Measurements from ENCODE around the gene B4GALT3. TPM values are rescaled to one million over a fixed set of nuclear protein-coding genes. Genes with fewer than 3 reads are reported as not detected.

The B4GALT3 gene
- total RNA-seq, 1 experiment from 2014 or later = 31.8 TPM

DNA sequence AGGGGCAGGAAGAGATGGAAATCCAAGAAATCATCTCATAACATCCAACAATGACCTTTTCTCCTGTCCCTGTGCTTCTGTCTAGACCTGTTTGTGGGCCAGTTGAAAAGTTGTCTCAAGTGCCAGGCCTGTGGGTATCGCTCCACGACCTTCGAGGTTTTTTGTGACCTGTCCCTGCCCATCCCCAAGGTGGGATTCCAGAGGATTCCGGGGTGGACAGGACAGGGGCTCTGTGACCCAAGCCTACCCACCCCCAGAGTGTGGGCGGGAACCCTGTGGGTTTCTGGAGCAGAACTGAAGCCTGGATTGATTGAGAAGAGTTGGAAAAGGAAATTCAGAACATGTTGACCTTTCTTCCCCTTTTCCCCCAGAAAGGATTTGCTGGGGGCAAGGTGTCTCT, 13.5 kb downstream of the B4GALT3 start:
- no peak for DNase-seq (ENCODE audit: low read depth)

DNA sequence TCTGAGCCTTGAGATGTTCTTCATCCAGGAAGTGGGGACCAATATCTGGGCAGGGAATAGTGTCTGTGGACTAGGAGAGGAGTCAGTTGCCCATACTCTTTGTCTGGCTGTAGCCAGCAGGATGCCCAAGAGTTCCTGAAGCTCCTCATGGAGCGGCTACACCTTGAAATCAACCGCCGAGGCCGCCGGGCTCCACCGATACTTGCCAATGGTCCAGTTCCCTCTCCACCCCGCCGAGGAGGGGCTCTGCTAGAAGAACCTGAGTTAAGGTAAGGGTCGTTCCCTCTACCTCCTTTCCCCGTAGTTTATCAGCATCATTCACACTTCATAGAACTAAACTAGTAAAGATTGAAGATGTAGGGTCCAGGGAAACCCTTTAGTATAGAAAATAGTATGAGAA, 14.5 kb downstream of the B4GALT3 start:
- no peak for DNase-seq (ENCODE audit: low read depth)

DNA sequence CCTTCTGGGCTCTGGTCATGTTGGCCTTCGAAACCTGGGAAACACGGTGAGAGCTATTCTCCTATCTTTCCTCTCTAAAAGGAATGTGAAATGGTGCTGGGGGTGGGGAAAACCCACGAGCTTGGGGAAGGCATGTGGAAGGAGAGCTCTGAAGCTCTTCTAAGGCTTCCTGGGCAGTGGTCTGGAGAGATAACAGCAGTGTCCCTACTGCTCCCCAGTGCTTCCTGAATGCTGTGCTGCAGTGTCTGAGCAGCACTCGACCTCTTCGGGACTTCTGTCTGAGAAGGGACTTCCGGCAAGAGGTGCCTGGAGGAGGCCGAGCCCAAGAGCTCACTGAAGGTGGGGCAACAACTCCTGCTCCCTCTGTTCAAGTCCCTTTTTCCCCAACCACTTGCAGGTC, 15.3 kb downstream of the B4GALT3 start:
- DNase-seq (ENCODE audit: low read depth) = no peak

DNA sequence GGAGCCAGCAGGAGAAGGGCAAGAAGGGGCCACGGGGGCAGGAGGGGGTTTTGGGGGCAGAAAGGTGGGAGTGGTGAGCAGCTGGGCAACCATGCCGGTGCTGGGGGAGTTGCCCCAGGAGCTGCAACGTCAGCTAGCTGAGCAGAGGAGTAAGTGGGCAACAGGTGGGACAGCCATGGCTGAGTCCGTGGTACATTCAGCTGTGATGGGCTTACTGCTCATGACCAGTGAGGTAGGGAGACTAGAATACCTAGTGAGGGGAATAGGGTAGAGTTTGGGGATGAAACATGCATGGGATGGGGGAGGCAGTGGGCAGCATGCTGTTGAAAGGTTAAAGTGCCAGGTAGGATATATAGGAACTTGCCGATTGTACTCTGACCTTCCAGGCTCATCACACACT, 15.7 kb downstream of the B4GALT3 start:
- no peak for DNase-seq (ENCODE audit: low read depth)

DNA sequence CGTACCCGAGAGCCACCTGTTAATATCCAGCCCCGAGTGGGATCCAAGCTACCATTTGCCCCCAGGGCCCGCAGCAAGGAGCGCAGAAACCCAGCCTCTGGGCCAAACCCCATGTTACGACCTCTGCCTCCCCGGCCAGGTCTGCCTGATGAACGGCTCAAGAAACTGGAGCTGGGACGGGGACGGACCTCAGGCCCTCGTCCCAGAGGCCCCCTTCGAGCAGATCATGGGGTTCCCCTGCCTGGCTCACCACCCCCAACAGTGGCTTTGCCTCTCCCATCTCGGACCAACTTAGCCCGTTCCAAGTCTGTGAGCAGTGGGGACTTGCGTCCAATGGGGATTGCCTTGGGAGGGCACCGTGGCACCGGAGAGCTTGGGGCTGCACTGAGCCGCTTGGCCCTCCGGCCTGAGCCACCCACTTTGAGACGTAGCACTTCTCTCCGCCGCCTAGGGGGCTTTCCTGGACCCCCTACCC, 16.6 kb downstream of the B4GALT3 start:
- DNase-seq (ENCODE audit: low read depth) = no peak

DNA sequence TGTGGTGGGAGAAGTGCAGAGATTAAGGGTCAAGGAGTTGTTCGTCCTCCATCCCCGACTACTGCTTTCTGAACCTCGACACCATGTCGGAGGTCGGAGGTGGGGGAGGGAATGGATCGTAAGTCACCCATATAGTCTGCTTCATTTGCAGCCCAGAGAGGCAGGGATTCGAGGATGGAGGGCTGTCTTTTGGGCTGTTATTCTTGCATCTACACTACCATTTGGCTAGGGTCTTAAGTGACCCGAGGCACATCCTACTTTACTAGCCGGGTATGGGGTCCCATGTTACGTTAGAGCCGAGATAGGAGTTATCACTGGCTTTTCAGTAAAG, 17.4 kb downstream of the B4GALT3 start:
- DNase-seq (ENCODE audit: low read depth) = no peak

DNA sequence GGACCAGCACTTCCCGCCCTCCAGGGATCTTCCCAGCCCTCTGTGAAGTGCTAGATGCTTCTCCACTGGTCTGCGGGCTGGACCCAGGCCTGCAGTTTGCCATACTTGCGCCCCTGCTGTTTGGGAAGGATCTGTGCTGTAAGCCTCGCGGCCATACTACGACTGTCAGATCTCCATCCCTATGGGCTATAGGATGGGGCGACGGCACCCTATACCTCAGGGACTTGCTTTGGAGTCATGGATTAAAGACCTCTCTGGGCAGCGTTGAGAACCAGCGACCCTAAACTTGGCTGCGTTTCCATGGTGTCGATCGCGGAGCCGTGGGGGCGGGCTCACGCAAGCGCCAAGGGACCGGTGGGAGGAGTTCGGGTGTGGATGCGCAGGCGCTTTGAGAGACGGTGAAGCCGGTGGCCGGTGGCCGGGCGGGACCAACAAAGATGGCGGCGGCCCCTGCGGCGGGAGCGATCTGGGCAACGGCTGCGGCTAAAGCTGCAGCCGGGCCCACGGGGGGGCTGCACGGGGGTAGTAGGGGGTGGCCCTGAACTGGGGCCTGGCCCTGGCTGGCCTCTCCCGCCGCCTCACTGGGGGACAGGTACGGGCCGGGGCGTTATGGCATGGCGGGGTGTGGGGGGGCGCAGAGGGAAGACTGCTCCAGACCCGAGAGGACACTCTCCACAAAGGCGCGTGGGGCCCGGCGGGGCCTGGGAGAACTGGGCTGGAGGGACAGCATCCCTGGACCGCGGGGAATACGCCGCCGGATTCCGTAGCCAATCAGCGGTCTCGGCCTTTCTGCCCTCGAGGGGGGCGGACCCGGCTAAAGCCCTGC, 18.0 kb downstream of the B4GALT3 start, which contains the start of gene USP21:
Gene USP21 (plus strand): TSS at position 414 of the 826 bp plus-strand sequence. CDS start 1,141 bp downstream, outside the sequence.
- DNase-seq (ENCODE audit: low read depth) = peak; percentile 94

DNA sequence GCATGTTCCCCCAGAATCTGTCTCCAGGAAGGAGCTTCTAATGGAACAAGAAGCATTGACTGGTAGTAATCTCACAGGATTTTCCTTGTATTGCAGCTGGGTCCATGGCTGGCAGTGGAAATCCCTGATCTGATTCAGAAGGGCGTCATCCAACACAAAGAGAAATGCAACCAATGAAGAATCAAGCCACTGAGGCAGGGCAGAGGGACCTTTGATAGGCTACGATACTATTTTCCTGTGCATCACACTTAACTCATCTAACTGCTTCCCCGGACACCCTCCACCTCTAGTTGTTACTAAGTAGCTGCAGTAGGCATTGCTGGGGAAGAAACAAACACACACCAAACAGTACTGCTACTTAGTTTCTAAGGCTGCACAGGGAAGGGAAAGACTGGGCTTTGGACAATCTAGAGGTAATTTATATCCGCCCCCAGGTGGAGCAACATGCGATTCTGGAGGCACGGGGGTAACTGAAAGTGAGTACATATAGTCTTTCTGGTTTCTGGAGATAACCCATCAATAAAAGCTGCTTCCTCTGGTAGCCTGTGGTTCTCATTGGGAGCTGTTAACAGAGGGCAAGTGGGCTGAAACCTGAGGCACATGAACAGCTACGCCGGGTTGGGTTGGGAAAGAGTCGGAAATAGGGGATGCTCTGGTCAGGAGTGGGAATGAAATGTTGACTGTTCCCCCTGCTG, 18.8 kb downstream of the B4GALT3 start:
- DNase-seq (ENCODE audit: low read depth) = no peak

DNA sequence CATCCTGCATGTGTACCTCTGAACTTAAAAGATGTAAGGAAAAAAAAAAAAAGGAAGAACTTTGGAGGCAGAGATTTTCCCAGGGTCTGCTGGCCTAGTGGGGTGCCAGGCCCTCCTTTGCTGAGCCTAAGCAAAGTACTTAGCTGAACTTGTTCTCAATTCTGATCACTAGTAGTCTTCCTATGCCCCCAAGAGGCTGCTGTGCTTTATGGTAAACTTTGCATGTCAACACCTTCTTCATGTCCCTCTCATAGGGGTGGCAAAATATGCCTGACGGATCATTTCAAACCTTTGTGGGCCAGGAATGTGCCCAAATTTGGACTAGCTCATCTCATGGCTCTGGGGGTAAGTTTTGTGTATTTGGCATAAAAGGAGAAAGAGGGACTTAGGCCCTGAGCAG, 19.4 kb downstream of the B4GALT3 start:
- DNase-seq (ENCODE audit: low read depth) = no peak

DNA sequence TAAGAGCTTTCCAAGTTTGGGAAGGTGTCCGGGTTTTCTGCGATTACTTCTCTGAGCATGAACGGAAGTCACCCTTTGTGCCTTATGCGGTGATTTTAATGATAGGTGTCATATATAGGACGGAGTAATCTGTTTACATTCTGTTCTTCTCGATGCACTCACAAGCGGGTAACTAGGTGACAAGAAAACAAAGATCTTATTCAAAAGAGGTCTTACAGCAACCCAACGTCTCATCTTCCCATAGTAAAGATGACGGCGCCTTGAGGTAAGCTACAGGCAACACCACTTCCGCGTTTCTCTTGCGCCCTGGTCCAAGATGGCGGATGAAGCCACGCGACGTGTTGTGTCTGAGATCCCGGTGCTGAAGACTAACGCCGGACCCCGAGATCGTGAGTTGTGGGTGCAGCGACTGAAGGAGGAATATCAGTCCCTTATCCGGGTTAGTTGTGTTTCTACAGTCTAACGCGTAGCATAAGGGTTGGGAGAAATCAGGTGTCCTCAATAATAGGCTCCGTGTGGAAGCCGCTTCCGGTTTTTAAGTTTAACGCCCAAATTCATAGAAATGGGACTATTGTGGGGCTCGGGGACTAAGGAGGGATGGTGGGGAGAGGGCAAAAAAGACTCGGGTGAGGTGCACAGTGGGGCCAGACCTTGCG, 23.5 kb downstream of the B4GALT3 start, which contains the start of gene UFC1:
Gene UFC1 (plus strand): TSS at position 297 of the 656 bp plus-strand sequence. CDS start 20 bp downstream, at position 317.
- DNase-seq (ENCODE audit: low read depth) = peak; percentile 91

DNA sequence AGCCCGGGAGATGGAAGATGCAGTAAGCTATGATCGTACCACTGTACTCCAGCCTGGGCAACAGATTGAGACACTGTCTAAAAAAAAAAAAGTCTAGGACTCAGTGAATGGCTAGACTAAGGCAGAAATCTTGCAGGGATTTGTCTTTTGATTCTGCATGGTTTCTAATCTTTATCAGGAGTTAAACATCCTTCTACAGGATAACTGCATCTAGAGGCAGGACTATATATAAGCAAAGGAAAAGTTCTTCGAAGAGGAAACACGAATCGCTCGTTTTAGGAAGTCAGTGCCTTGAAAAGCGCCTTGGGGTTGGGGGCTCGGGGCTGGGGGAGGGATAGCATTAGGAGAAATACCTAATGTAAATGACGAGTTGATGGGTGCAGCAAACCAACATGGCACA, 24.1 kb downstream of the B4GALT3 start:
- DNase-seq (ENCODE audit: low read depth) = no peak

DNA sequence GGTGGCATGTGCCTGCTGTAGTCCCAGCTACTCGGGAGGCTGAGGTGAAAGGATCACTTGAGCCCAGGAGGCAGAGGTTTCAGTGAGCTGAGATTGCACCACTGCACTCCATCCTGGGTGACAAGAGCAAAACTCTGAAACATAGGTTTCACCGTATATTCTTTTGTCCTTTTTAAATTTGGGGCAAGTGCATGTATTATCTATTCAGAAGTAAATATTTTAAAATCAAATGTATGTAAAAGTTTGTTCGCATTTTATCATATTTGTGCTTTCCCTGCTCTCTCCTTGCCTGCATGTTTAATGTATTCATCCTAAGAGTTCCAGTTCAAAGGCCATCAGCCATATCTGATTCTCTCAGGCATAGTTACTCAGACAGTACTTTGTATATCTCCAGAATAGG, 31.5 kb downstream of the B4GALT3 start:
- DNase-seq (ENCODE audit: low read depth) = no peak

DNA sequence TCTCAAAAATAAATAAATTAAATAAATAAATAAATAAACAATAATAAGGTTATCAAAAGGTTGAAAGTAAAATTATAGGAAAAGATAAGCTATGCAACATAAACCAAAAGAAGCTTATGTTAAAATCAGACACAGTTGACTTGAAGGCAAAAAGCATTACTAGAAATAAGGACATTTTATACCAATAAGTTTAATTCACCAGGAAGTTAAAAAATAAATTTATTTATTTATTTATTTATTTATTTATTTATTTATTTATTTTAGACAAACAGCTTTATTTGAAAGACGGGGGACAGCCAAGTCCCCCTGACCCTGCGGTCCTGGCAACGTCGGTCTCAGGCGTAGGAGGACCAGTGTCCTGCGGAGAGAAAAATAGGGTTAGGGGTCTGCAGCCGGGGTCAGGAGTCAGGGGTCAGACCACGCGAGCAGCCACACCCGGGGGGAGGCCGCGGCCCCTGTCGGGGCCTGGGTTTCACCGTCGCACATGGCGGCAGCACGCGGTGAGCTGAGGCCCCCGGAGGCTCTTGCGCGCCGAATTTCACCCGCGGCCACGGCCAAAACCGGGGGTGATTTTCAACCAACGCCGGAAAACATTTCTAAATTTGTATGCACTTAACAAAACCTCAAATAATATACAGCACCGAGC, 36.4 kb downstream of the B4GALT3 start:
- DNase-seq (ENCODE audit: low read depth) = no peak

DNA sequence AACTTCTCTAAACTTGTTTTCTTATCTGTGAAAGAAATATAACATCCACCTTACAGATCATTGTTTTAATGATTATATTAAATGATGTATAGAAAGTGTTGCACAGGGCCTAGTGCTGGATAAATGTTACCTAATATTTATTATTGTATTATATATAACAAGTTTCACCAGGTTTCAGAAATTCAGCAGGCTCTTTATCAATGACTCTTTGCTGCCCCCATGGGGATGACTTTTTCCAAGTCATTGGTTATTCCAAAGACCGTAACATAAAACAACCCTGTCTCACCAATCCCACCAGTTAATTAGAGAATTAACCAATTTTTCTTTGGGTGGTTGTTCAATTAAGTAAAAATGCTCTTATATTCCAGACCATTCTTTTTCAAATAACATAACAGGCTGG, 37.5 kb downstream of the B4GALT3 start:
- DNase-seq (ENCODE audit: low read depth) = peak; percentile 15

DNA sequence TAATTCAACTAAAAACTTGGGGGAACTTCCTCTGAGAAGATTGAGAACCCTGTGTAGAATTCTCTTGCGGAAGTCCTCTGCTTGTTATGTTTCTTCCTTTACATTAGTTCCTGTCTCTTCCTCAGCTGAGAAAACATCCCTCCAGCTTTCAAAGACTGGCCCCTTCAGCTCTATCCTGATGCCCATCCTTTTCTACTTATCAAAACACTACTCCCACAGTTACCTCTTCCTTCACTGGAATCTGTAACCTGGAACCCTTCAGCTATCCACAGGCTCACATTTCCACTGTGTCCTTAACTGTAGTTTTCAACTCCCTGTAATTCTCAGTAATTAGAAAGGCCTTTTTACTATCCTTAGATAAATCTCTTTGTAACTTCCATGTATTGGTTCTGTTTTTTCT, 38.9 kb downstream of the B4GALT3 start:
- no peak for DNase-seq (ENCODE audit: low read depth)

DNA sequence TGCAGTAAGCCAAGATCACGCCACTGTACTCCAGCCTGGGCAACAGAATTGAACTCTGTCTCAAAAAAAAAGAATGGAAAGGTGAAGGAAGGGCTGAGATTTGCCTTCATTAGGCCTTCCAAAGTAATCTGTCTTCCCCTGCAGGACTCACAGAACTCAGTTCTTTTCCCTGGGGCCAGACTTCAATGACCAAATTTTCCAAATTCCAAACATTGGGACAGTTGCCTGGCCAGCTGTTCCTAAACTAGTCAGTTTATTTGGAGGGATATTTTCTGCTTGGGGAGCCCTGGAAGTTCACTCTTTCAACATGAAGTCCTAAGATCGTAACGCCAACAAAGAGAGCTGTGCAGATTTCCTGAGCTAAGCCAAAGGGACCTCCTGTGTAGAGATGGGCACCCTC, 39.4 kb downstream of the B4GALT3 start:
- no peak for DNase-seq (ENCODE audit: low read depth)

DNA sequence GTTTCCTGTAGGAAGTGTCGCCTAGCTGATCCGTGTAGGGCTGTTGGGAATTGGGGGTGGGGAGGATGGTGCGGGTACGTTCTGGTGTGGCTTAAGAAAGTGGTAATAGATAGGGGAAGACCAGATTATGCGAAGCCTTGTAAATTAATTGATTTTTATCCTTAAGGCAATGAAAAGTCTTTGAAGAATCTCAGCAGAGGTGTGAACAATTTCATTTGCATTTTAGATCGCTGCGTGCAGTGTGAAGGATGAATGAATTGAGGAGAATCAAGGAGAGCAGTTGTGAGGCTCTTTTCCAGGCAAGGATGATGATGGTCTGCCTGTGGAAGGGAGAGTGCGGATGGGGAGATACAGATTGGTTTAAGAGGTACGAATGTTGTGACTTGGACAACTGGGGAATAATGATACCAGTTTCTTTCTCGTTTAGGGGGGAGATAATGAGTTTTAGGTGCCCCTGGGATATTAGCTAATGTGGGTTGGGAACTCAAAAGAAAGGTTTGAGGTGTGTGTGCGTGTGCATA, 44.0 kb downstream of the B4GALT3 start:
- peak; percentile 12 for DNase-seq (ENCODE audit: low read depth)

DNA sequence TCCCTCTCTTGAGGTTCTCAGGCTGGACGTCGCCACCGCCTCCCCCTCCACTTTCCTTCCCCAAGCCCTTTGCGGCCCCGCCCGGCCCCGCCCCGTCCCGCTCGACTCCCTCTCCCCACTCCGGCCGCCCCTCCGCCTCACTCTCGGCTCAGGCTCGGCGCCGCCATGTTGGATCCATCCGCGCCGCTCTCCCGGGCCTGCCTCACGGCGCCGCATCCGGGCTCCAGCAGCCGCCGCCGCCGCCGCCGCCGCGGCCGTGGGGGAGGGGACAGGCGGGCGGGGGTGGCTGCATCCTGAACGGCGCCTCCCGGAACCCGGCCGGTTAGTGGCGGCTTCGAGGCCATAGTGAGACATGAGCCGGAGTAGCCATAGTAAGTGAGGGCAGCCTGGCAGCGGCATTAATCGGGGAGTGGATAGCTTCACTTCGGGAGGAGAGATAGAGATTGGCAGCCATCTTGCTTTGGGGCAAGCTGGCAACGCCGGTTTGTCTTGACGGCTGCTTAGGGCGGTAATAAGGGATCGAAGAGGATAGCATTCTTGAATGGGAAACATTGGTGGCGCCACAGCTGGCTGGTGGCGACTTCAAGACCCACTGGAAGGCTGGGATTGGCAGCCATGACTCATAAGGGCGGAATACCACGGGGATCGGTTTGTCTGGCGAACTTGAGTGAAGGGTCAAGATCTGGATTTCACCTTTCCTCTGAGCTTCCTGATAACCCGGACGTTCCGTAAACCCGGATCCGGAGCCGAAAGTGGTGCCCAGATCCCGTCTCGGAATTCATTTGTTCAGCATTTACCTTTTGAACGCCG, 44.7 kb downstream of the B4GALT3 start, which contains the start of gene DEDD:
Gene DEDD (minus strand): TSS at position 258 of the 810 bp plus-strand sequence. CDS start 8,205 bp downstream, outside the sequence.
- peak; percentile 97 for DNase-seq (ENCODE audit: low read depth)

DNA sequence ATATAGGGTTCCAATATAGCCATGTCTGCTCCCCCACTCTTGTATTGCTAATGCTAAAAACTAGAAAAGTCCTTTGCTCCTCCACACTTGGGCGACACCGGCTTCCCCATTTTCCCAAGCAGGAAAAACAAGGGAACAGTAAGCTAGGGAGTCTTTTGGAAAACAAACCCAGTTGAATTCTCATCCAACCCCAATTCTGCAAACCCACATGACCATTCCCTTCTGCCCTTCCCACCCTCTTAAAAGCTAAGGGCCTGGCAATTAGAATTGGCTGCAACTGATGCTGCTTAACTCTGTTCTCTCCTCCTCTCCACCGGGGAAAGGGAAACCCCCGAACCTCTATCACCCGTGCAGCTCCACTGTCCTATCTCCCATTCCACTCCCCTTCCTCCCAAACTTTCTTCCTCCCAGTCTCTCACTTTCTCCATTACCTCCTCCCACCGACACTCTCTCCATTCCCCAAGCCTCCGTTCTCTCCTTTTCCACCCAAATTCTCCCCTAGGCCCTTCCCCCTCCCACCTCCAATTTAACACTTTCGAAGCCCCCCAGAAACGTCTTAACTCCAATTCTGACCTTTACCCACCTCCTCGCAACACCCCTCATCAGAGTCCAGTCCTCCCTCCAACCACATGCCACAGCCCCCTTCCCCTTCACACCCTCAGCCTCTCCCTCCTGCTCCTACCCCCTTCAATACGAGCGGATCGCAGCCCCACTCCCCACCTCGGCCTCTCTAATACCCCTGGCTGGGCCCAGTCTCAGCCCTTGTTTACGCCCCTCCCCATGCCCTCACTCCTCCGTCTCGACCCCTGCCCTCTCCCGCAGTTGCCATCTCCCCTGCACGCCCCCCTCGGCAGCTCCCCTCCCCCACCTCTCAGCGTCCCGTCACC, 45.5 kb downstream of the B4GALT3 start:
- peak; percentile 16 for DNase-seq (ENCODE audit: low read depth)

DNA sequence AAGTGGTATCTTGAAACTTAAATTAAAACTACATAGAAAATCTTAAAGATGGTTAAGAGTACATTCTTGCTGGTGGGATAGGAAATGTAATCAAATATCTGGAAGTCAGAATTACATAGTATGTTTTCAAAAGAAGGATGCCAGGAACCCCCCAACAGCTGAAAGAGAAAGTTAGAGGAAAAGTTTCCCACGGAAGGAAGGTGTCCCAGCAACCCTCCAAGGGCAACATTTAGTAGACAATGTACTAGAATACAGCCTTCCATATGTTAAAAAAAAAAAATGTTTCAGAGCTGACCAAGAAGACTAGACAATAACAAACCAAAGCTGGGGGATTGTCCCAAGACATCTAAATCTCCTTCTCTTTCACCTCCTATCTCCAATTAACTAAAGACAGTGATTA, 47.0 kb downstream of the B4GALT3 start:
- DNase-seq (ENCODE audit: low read depth) = no peak
